ENCODE data around the gene ZBTB24. TPM values are rescaled to one million over a fixed set of nuclear protein-coding genes. Genes with fewer than 3 reads are reported as not detected.

The ZBTB24 gene
- total and polyA plus RNA-seq, 2 experiments from 2014 or later: 3.3 to 7.6 TPM

DNA sequence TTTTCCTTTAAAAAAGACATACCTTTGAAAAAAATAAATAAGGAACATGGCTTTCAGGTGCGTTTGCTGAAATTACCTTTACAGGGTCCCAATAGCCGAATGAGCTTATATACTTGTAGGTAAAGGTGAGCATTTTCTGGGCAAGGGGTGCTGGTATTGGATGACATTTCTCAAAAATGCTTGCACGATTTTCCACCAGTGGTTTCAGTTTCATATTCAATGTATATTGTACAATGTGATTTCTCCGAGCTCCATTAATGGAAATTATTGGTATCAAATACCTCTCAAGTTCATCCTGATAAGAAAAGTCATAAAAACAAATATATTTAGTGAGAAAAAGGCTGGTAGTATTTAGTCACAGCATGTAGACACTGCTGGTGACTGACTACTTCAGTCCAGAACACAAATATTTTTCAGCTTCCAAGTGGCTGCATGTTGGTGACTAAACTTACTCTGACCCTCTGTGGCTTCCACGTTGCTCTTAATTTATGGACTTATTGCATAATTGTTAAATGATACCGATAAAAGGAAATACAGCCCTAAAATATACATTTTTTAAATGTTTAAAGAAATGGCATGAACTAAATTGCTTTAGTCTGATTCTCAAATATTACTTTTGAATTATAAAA is 32.9 kb upstream of the ZBTB24 start:
- H4K20me1 ChIP-seq (ENCODE audit: insufficient read depth): no peaks in the 10 kb centered on the region
- peaks cover 5% of the 10 kb centered on the region; the same call in 1 of the 2 replicates for H3F3A ChIP-seq (ENCODE audit: insufficient read depth)
- peaks cover 20% of the 10 kb centered on the region for H3K4me1 ChIP-seq (ENCODE audit: insufficient read depth)
- H3K79me2 ChIP-seq (ENCODE audit: insufficient read depth): no peaks in the 10 kb centered on the region
- no peaks in the 10 kb centered on the region for H3K9me3 ChIP-seq (ENCODE audit: low read depth)
- no peaks in the 10 kb centered on the region for H3K9me2 ChIP-seq (ENCODE audit: insufficient read depth)
- no peak for TF ChIP-seq EZH2 (IDR thresholded peaks at IDR 0.05; ENCODE audit: insufficient read depth, poor library complexity, severe bottlenecking)
- no peak for TF ChIP-seq EZH2phosphoT487 (IDR thresholded peaks at IDR 0.05; ENCODE audit: insufficient read depth, low read depth)
- H3K9ac ChIP-seq: no peak overlapping the region
- no peak overlapping the region for H3K4me3 ChIP-seq
- H3K36me3 ChIP-seq (ENCODE audit: low read depth): no peaks in the 10 kb centered on the region
- H3K27ac ChIP-seq: no peak overlapping the region
- DNase-seq: peak; percentile 41
- H2AFZ ChIP-seq: no peak overlapping the region
- H3K4me2 ChIP-seq (ENCODE audit: unreplicated experiment): no peak overlapping the region
- H3K27me3 ChIP-seq (replicated peaks; ENCODE audit: insufficient read depth): no peaks in the 10 kb centered on the region
- in situ Hi-C loops (cut with MboI): no loop called here
- WGBS, 2 experiments (ENCODE audit: low coverage in 1 of 2, low lambda C conversion rate in 2 of 2, missing lambda C conversion rate in 2 of 2): 62 to 70% methylated on average over 6 of the region's 6 CpGs

GRCh38 chr6:109514946-109515345 is 31.9 kb upstream of the ZBTB24 start:
- H3F3A ChIP-seq (ENCODE audit: insufficient read depth): peaks cover 5% of the 10 kb centered on the region; the same call in 1 of the 2 replicates
- H3K27ac ChIP-seq: no peak overlapping the region
- H3K36me3 ChIP-seq (ENCODE audit: low read depth): no peaks in the 10 kb centered on the region
- no peak overlapping the region for H3K4me2 ChIP-seq (ENCODE audit: unreplicated experiment)
- 56 to 73% methylated on average over 3 of the region's 3 CpGs for WGBS, 2 experiments (ENCODE audit: low coverage in 1 of 2, low lambda C conversion rate in 2 of 2, missing lambda C conversion rate in 2 of 2)
- DNase-seq: no peak
- no peaks in the 10 kb centered on the region for H3K9me2 ChIP-seq (ENCODE audit: insufficient read depth)
- no peaks in the 10 kb centered on the region for H3K9me3 ChIP-seq (ENCODE audit: low read depth)
- H3K9ac ChIP-seq: no peak overlapping the region
- H3K4me3 ChIP-seq: no peak overlapping the region
- no peaks in the 10 kb centered on the region for H3K79me2 ChIP-seq (ENCODE audit: insufficient read depth)
- H4K20me1 ChIP-seq (ENCODE audit: insufficient read depth): no peaks in the 10 kb centered on the region
- no peaks in the 10 kb centered on the region for H3K27me3 ChIP-seq (replicated peaks; ENCODE audit: insufficient read depth)
- in situ Hi-C loops (cut with MboI): no loop called here
- H3K4me1 ChIP-seq (ENCODE audit: insufficient read depth): peaks cover 20% of the 10 kb centered on the region
- TF ChIP-seq EZH2 (IDR thresholded peaks at IDR 0.05; ENCODE audit: insufficient read depth, poor library complexity, severe bottlenecking) (no peak), EZH2phosphoT487 (IDR thresholded peaks at IDR 0.05; ENCODE audit: insufficient read depth, low read depth) (no peak)
- no peak overlapping the region for H2AFZ ChIP-seq

DNA sequence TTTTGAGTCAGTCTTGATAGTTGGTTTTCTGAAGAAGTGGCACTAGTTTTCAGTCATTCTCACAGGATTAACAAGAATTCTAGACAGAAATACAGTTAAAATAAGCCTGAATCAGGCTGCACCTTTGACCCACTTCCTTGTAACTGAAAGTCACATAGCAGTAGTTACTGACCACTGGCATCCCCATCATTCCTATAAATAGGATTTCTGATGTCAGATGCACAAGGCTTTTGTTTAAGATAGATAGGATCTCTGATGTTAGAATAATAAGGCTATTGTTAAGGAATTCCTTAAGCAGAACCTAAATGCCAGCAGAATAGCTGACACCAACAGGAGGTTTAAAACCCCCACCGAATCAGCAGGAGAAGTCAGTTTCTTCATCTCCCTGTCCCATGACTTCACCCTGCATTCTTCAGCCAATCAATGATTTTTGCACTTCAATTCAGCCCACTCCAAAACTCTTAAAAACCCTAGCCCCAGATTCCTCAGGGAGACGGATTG is 30.6 kb upstream of the ZBTB24 start:
- H3K4me2 ChIP-seq (ENCODE audit: unreplicated experiment): no peak overlapping the region
- H2AFZ ChIP-seq: no peak overlapping the region
- H3K9ac ChIP-seq: 0 out of 2 replicates have a peak overlapping the region, but pooled peaks have one; percentile 8

DNA sequence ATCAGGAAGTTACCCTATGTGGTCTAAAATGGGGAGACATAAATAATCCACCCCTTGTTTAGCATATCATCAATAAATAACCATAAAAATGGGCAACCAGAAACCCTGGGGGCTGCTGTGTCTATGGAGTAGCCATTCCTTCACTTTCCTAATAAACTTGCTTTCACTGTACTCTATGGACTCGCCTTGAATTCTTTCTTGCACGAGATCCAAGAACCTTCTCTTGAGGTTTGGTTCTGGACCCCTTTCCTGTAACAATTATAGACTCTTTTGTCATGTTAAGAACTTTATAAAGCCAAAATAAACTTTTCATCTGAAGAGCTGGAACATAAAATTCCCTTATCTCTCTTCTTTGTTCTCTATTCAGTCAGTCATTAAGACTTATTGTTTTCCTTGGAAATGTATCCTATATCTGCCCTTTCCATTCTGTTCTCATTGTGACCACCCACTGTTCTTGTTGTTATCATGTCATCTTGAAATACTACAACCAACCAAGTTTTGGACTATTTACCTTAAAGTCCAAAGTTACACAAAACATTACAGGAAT is 29.3 kb upstream of the ZBTB24 start:
- Histone ChIP-seq H3K9me3 (ENCODE audit: low read depth) (no peaks in the 10 kb centered on the region), H2AFZ (no peak overlapping the region), H3K4me1 (ENCODE audit: insufficient read depth) (peaks cover 28% of the 10 kb centered on the region), H3K79me2 (ENCODE audit: insufficient read depth) (no peaks in the 10 kb centered on the region), H3K27me3 (replicated peaks; ENCODE audit: insufficient read depth) (no peaks in the 10 kb centered on the region), H3K9ac (no peak overlapping the region), H3K4me3 (no peak overlapping the region), H3F3A (ENCODE audit: insufficient read depth) (peaks cover 5% of the 10 kb centered on the region; the same call in 1 of the 2 replicates), H4K20me1 (ENCODE audit: insufficient read depth) (no peaks in the 10 kb centered on the region), H3K4me2 (ENCODE audit: unreplicated experiment) (no peak overlapping the region), H3K27ac (no peak overlapping the region), H3K9me2 (ENCODE audit: insufficient read depth) (no peaks in the 10 kb centered on the region), H3K36me3 (ENCODE audit: low read depth) (no peaks in the 10 kb centered on the region)
- 79 to 88% methylated on average over 2 of the region's 2 CpGs for WGBS, 2 experiments (ENCODE audit: low coverage in 1 of 2, low lambda C conversion rate in 2 of 2, missing lambda C conversion rate in 2 of 2)
- in situ Hi-C loops (cut with MboI): no loop called here
- no peak for TF ChIP-seq EZH2 (IDR thresholded peaks at IDR 0.05; ENCODE audit: insufficient read depth, poor library complexity, severe bottlenecking)
- no peak for TF ChIP-seq EZH2phosphoT487 (IDR thresholded peaks at IDR 0.05; ENCODE audit: insufficient read depth, low read depth)
- DNase-seq: no peak

More for the DNA sequence above, 30.6 kb upstream of the ZBTB24 start:
- DNase-seq: peak; percentile 68
- Histone ChIP-seq H3K4me1 (ENCODE audit: insufficient read depth) (peaks cover 20% of the 10 kb centered on the region), H3K27me3 (replicated peaks; ENCODE audit: insufficient read depth) (no peaks in the 10 kb centered on the region), H4K20me1 (ENCODE audit: insufficient read depth) (no peaks in the 10 kb centered on the region), H3K36me3 (ENCODE audit: low read depth) (no peaks in the 10 kb centered on the region), H3K9me2 (ENCODE audit: insufficient read depth) (no peaks in the 10 kb centered on the region), H3K9me3 (ENCODE audit: low read depth) (no peaks in the 10 kb centered on the region), H3K27ac (peak overlapping the region; percentile 46), H3K4me3 (no peak overlapping the region), H3K79me2 (ENCODE audit: insufficient read depth) (no peaks in the 10 kb centered on the region), H3F3A (ENCODE audit: insufficient read depth) (peaks cover 5% of the 10 kb centered on the region; the same call in 1 of the 2 replicates)
- WGBS, 2 experiments (ENCODE audit: low coverage in 1 of 2, low lambda C conversion rate in 2 of 2, missing lambda C conversion rate in 2 of 2): 71 to 74% methylated on average over 2 of the region's 2 CpGs
- TF ChIP-seq EZH2 (IDR thresholded peaks at IDR 0.05; ENCODE audit: insufficient read depth, poor library complexity, severe bottlenecking): no peak
- no peak for TF ChIP-seq EZH2phosphoT487 (IDR thresholded peaks at IDR 0.05; ENCODE audit: insufficient read depth, low read depth)
- in situ Hi-C loops (cut with MboI): no loop called here
